HG03196 (cell line): Measurements from ENCODE around the gene MTSS2.
"Not testable (repeated sequence)": the region's sequence is repeated elsewhere in the genome, so short reads cannot be mapped to it uniquely, and the experiment has no call there.

Source experiments
- ATAC-seq: cut with Tn5 transposase; IDR thresholded peaks from one replicate; pipeline ENCODE4 v1.9.1; 2021; ENCODE audit not compliant: unreplicated experiment

Gene MTSS2

GRCh38 chr16:70656712-70657263 is 29.1 kb downstream of the MTSS2 start:
- ATAC-seq: no peak

DNA sequence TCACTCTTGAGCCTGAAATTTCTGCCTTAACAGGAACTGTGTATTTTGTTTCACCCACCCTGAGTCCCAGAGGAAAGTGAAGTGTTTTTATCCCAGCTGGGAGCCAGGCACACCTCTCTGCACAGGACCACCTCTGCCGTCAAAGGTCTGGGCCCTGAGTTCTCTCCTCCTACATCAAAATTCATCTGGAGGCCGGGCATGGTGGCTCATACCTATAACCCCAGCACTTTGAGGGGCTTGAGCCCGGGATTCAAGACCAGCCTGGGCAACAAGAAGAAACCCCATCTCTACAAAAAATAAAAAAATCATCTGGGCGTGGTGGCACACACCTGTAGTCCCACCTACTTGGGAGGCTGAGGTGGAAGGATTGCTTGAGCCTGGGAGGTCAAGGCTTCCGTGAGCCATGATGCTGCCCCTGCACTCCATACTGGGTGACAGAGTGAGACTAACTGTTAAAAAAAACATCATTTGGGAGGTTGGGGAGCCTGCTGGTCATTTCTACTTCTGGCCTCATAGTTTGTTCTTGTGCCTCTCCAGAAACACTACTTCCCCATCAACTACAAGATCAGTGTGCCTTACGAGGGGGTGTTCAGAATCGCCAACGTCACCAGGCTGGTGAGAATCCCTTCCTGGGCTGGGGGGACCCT is 29.7 kb downstream of the MTSS2 start:
- ATAC-seq: no peak

- ATAC-seq: no peak
Observed at GRCh38 chr16:70653809-70654771, 31.8 kb downstream of the MTSS2 start.

DNA sequence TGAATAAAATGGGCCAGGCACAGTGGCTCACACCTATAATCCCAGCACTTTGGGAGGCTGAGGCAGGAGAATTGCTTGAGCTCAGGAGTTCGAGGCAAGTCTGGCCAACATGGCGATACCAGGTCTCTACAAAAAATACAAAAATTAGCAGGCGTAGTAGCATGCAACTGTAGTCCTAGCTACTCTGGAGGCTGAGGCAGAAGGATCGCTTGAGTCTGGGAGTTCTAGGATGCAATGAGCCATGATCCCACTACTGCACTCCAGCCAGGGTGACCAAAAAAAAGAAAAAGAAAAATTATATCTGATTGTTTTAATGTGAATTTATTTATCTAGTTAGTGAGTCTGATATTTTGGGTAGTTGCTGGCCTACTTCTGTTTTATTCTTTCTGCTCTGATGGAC is 32.4 kb downstream of the MTSS2 start:
- no peak for ATAC-seq

DNA sequence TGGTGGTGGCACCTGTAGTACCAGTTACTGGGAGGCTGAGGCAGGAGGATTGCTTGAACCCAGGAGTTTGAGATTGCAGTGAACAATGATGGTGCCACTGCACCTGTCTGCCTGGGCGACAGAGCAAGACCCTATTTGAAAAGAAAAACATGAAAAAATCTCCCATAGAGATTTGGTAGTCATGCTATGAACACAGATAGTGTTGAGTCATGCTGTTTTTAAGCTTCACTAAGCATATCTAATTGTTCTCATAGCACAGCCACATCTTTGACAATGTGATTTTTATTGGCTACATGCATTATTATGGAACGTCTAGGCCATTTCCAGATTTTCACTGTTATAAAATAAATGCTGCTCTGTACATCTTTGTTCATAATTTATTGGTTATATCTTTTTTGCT is 33.5 kb downstream of the MTSS2 start:
- no peak for ATAC-seq

- ATAC-seq: no peak
Observed at GRCh38 chr16:70651524-70651923, 34.3 kb downstream of the MTSS2 start.

GRCh38 chr16:70650216-70650615 is 35.6 kb downstream of the MTSS2 start:
- no peak for ATAC-seq

GRCh38 chr16:70649300-70649699 is 36.6 kb downstream of the MTSS2 start:
- no peak for ATAC-seq

DNA sequence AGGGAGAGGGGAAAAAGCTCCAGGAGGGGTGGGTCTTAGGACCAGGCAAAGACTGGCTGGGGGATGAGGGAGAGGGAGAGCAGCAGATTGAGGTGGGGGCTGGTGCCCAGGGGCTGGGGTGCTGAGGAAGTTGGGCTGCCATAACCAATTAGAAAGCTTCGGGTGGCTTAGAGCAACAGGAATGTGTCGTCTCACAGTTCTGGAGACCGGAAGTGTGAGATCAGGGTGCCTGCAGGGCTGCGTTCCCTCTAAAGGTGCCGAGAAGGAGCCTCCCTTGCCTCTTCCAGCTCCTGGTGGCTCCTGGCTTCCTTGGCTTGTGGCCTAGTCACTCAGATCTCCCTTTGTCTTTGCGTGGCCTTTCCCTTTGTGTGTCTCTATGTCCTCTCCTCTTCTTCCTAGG is 37.2 kb downstream of the MTSS2 start:
- ATAC-seq: no peak

- ATAC-seq: no peak
Observed at GRCh38 chr16:70647441-70648359, 38.2 kb downstream of the MTSS2 start.

GRCh38 chr16:70646260-70647241 is 39.3 kb downstream of the MTSS2 start, which contains the start of gene IL34:
TSS of gene IL34 (plus strand) at chr16:70646559. CDS start at chr16:70646948, 389 bp downstream.
- no peak for ATAC-seq

GRCh38 chr16:70644763-70645597 is 40.9 kb downstream of the MTSS2 start:
- ATAC-seq: no peak

- not testable (repeated sequence) for ATAC-seq
Observed at GRCh38 chr16:70643264-70643663, 42.6 kb downstream of the MTSS2 start.

DNA sequence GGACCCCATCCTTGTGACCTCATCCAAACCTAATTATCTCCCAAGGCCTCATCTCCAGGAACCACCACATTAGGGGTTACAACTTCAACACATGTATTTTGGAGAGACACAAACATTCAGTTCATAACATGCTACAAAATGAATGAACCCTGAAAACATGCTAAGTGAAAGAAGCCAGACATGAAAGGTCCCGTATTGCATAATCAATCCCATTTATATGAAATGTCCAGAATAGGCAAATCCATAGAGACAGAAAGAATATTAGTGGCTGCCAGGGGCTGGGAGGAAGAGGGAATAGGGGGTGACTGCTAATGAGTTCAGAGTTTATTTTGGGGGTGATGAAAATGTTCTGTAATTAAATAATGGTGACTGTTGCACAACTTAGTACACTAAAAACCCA is 43.2 kb downstream of the MTSS2 start:
- ATAC-seq: no peak

DNA sequence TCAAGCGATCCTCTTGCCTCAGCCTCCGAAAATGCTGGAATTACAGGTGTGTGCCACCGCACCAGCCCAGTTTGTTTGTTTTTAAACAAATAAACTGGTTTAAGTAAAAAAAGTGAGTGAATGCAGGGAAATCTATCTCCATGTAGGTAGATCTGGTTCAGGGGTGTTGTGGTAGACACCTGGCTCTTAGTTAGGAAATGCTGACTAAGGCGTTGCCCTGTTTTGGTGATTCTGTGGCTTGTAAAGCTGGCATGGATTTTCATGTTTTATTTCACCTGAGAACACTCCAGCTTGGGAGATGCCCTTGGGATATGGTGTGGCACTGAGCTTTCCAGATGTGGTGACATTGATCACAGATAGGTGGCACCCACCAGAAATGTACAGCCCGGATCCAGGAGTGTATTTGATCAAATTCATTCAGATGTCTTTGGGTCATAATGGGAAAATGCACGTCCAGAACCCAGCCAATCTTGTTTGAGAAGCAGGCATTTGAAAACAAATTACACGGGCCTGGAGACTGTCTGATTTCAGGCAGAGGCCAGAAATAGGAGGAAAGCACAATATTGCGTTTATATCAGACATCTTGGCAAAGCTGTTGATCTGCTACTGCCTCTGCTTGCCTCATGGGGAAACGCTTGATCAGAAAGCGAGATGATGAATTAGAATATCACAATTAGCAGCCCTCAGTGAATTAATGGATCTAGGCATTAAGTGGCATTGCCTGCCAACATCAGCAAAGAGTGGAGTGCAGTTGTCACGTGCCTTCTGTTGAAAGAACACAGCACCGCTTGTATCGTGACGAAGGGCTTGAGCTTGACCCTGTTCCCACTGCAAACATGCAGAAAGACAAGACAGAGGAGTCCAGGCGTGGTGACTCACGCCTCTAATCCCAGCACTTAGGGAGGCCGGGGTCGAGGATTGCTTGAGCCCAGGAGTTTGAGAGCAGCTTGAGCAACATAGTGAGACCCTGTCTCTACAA is 46.8 kb downstream of the MTSS2 start:
- no peak for ATAC-seq
